ENCODE results near the gene SVOP.

- TF ChIP-seq CTCF (IDR thresholded peaks at IDR 0.05; ENCODE audit: insufficient read depth, low read length, poor library complexity, severe bottlenecking) (no peak), EZH2phosphoT487 (conservative IDR thresholded peaks at IDR 0.05; ENCODE audit: low read length) (no peak)
Observed at GRCh38 chr12:108972358-108972757, 48.5 kb downstream of the SVOP start.

Data from SU-DHL-6 (cell line).